Middle frontal gyrus (tissue), 1 donor: ENCODE measurements around the gene CROCC.

ENCODE experiments used
- DNase-seq: peaks from one replicate; pipeline ENCODE4 v3.0.0-alpha.2; 2015; ENCODE audit warnings: low spot score; ENCODE audit errors: extremely low spot score

Gene CROCC

GRCh38 chr1:17009706-17010105, 88.0 kb downstream of the CROCC start:
- no peak for DNase-seq

GRCh38 chr1:17011092-17011438, 89.3 kb downstream of the CROCC start:
- no peak for DNase-seq

GRCh38 chr1:17011439-17012307, 89.9 kb downstream of the CROCC start, which contains the start of gene ATP13A2:
Gene ATP13A2 (minus strand): TSS chr1:17011928. CDS start chr1:17011738, 190 bp downstream.
- DNase-seq = peak; percentile 84

GRCh38 chr1:17012775-17013490, 91.2 kb downstream of the CROCC start:
- no peak for DNase-seq

GRCh38 chr1:17013491-17014320, 92.0 kb downstream of the CROCC start:
- DNase-seq = no peak

- no peak for DNase-seq
These were observed 93.2 kb downstream of the CROCC start for GRCh38 chr1:17014671-17015567.

- no peak for DNase-seq
These were observed 94.6 kb downstream of the CROCC start for GRCh38 chr1:17016317-17016661.

GRCh38 chr1:17017435-17017834, 95.7 kb downstream of the CROCC start:
- no peak for DNase-seq

GRCh38 chr1:17018849-17019248, 97.1 kb downstream of the CROCC start:
- DNase-seq = no peak

GRCh38 chr1:17020502-17020901, 98.8 kb downstream of the CROCC start:
- no peak for DNase-seq

- no peak for DNase-seq
These were observed 100.2 kb downstream of the CROCC start for GRCh38 chr1:17021896-17022295.
